Transverse colon (tissue), 4 donors: ENCODE results near the gene ACP6. TPM values are rescaled to one million over a fixed set of nuclear protein-coding genes. Genes with fewer than 3 reads are reported as not detected.
A peak's percentile ranks its signal among the peaks of the same experiment; 100 is the strongest.

Experiments
- DNase-seq: peaks from one replicate; pipeline ENCODE4 v3.0.0-alpha.2; 2019
- H3K27ac ChIP-seq, 4 donors: fragments of 200-600 bp; sonication (generic); 2 replicates each; pipeline ENCODE4 v1.5.1; 2016 to 2018; ENCODE audit warnings: inconsistent platforms in 4 of 4
- H3K27me3 ChIP-seq: fragments of 200-600 bp; sonication (generic); 2 replicates; pipeline ENCODE4 v1.5.1; 2017; ENCODE audit warnings: inconsistent platforms
- H3K36me3 ChIP-seq, 4 donors: fragments of 200-600 bp; sonication (generic); 2 replicates each; pipeline ENCODE4 v1.5.1; 2017 to 2019; ENCODE audit warnings: inconsistent platforms in 4 of 4
- H3K4me1 ChIP-seq, 4 donors: fragments of 200-600 bp; sonication (generic); 2 replicates each; pipeline ENCODE4 v1.5.1; 2017 to 2020; ENCODE audit warnings: inconsistent platforms in 4 of 4
- H3K4me3 ChIP-seq, 4 donors: fragments of 200-600 bp; sonication (generic); 1 replicate in 1 of 4; 2 replicates in 3 of 4; pipeline versions ENCODE4 v1.5.1 to v1.6.1; 2017 to 2019; ENCODE audit warnings: inconsistent platforms in 4 of 4
- H3K9me3 ChIP-seq, 2 donors: fragments of 200-600 bp; sonication (generic); 2 replicates each; pipeline ENCODE4 v1.5.1; 2017 to 2019; ENCODE audit warnings: inconsistent platforms in 2 of 2
- CTCF ChIP-seq, 5 experiments: fragments of 200-600 bp in 3 of 5; fragments of 450-650 bp in 2 of 5; sonication (generic) in 3 of 5; IDR thresholded peaks; 1 replicate in 2 of 5; 2 replicates in 3 of 5; pipeline ENCODE4 v1.5.1; 2016 to 2017; ENCODE audit warnings: antibody characterized with exemption in 5 of 5, inconsistent platforms in 3 of 5, mild to moderate bottlenecking in 2 of 5, moderate library complexity in 1 of 5
- EP300 ChIP-seq: sonication (generic); formaldehyde crosslinking; IDR thresholded peaks from one replicate; pipeline ENCODE4 v1.6.1; 2017; ENCODE audit warnings: antibody characterized with exemption, low read depth
- POLR2A ChIP-seq: fragments of 450-650 bp; IDR thresholded peaks from one replicate; pipeline ENCODE4 v1.6.1; 2016; ENCODE audit warnings: antibody characterized with exemption, mild to moderate bottlenecking, moderate library complexity
- POLR2AphosphoS5 ChIP-seq, 3 donors: sonication (generic); formaldehyde crosslinking; IDR thresholded peaks; one replicate each; pipeline ENCODE4 v1.6.1; 2016; ENCODE audit warnings: antibody characterized with exemption in 3 of 3
- WGBS, 2 donors: methylation state at CpG; one replicate each; pipeline ENCODE4 v1.1.5; 2018; ENCODE audit warnings: low coverage in 1 of 2; 5-methylcytosine and 5-hydroxymethylcytosine counted together
- in situ Hi-C, 4 donors: fragments of 200-750 bp; cut with MboI; loops; one replicate each; pipeline versions ENCODE4 v1.15.0 to v1.15.1; 2017; ENCODE audit warnings: low sequenced_read_pairs in 3 of 4, low pct_ligation_motif_present in 1 of 4, low pct_unique_long_range_greater_than_20kb in 1 of 4
- intact Hi-C: fragments of 100-400 bp; cut with DNase I; formaldehyde crosslinking; loops from one replicate; pipeline ENCODE4 v1.15.1; 2023; ENCODE audit warnings: low total_unique reads
- total RNA-seq, 4 donors: library from RNA; depleted of rRNA; stranded (reverse); fragments of >200 nt; gene quantifications; one replicate each; pipeline ENCODE4 v1.1.0, GENCODE V29; 2016

ACP6 gene
- total RNA-seq, 4 donors from 2014 or later: 7.5 to 25.7 (median 19.9) TPM

GRCh38 chr1:147647796-147648633, 22.3 kb downstream of the ACP6 start:
- H3K4me1 ChIP-seq: no peaks in the 10 kb centered on the region
- 89% methylated on average over 13 of the region's 13 CpGs; no CpG with 5 or more reads in 1 of the 2 donors for WGBS, 2 donors
- H3K9me3 ChIP-seq: no peaks in the 10 kb centered on the region
- intact Hi-C loops (no loop called here), in situ Hi-C loops (loop anchor here (25.0 kb wide), 2 partner anchors 361 to 386 kb away; no protein-coding TSS in a partner anchor)
- DNase-seq: peak; percentile 23
- no peak overlapping the region for H3K4me3 ChIP-seq
- H3K27ac ChIP-seq: peak overlapping the region in 2 of 4 donors; percentile 3 to 41
- TF ChIP-seq POLR2A (no peak), CTCF (IDR thresholded peaks at IDR 0.05) (no peak), EP300 (no peak), POLR2AphosphoS5 (IDR thresholded peaks at IDR 0.05) (no peak)
- peaks cover 0 to 8% (median 4%) of the 10 kb centered on the region in 4 donors for H3K36me3 ChIP-seq
- no peaks in the 10 kb centered on the region for H3K27me3 ChIP-seq

DNA sequence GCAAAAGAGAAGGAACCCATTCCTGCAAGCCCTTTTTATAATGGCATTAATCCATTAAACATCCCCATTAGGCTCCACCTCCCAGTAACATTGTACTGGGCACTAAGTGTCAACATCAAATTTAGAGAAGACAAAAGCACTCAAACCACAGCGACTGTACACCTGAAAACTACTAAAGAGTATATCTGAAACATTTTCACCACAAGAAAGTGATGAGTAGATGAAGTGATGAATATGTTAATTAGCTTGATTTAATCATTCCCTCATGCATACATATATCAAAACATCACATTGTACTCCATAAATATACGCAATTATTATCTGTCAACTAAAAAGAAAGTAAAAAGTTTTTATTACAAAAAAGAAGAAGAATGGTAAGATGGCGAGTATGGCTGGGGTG, 26.4 kb downstream of the ACP6 start:
- Histone ChIP-seq H3K9me3 (no peaks in the 10 kb centered on the region), H3K4me3 (no peak overlapping the region), H3K27ac (no peak overlapping the region), H3K36me3 (peaks cover 0 to 8% (median 1%) of the 10 kb centered on the region in 4 donors), H3K4me1 (peaks cover 3 to 10% (median 5%) of the 10 kb centered on the region in 4 donors), H3K27me3 (no peaks in the 10 kb centered on the region)
- no peak for DNase-seq
- TF ChIP-seq POLR2AphosphoS5 (IDR thresholded peaks at IDR 0.05): no peak
- no peak for TF ChIP-seq POLR2A
- TF ChIP-seq CTCF (IDR thresholded peaks at IDR 0.05): no peak
- no peak for TF ChIP-seq EP300
- WGBS, 2 donors: 78 to 89% methylated on average over 3 of the region's 3 CpGs
- intact Hi-C loops: loop anchor here (5.0 kb wide), 1 partner anchor 147 kb away; no protein-coding TSS in a partner anchor
- in situ Hi-C loops: loop anchor here (25.0 kb wide), 2 partner anchors 357 to 382 kb away; no protein-coding TSS in a partner anchor

DNA sequence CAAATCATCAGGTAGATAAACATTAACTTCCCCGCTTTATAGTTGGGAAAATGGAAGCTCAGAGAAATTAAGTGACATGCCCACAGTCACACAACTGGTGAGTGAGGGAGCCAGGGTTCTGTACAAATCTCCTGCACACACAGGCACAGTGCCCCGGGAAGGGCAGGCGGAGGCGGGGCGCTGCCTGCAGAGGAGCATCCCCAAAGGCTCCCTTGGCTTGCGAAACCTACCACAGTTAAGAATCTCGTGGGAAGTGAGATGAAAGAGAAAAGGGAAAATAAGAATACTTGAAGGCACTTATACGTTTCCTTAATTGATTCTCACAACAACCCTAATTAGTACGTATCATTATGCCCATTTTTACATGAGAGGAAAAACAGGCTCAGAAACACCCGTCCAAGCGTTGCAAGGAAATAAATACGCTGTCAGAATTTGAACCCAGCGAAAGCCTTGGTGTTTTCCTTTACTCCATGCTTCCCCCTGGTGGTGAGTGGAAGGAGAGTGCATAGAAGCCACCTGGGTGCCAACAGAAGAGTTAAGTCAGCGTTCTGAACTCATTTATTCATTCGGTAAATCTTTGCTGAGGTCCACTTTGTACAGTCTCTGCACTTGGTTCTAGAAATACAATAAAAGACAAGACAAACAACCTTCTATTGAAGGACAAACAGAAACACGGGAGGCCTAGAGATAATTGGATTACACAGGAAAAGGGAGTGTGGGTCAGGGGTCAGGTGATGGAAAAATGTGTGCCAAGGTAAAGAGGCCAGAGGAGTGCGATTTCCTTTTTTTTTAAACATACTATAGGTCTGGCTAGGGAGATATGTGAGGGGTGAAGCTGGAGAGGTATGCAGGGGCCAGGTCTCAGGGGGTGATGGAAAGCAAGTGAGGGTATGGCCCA, 28.4 kb downstream of the ACP6 start:
- intact Hi-C loops: loop anchor here (5.0 kb wide), 1 partner anchor 145 kb away; no protein-coding TSS in a partner anchor
- Histone ChIP-seq H3K9me3 (no peaks in the 10 kb centered on the region), H3K27me3 (no peaks in the 10 kb centered on the region), H3K4me1 (peaks cover 3 to 10% (median 5%) of the 10 kb centered on the region in 4 donors), H3K36me3 (no peaks in the 10 kb centered on the region), H3K4me3 (no peak overlapping the region), H3K27ac (no peak overlapping the region)
- in situ Hi-C loops: loop anchor here (25.0 kb wide), 2 partner anchors 355 to 380 kb away; no protein-coding TSS in a partner anchor
- WGBS, 2 donors: 35 to 57% methylated on average over 7 to 17 of the region's 17 CpGs
- TF ChIP-seq POLR2A (no peak), CTCF (IDR thresholded peaks at IDR 0.05) (peak; percentile 76 to 93 (median 87)), EP300 (no peak), POLR2AphosphoS5 (IDR thresholded peaks at IDR 0.05) (no peak)
- DNase-seq: peak; percentile 46
